ENCODE results near the gene RPS6KA3. TPM values are rescaled to one million over a fixed set of nuclear protein-coding genes. Genes with fewer than 3 reads are reported as not detected.

Gene RPS6KA3
- total RNA-seq, 1 donor from 2014 or later: 9.0 TPM

DNA sequence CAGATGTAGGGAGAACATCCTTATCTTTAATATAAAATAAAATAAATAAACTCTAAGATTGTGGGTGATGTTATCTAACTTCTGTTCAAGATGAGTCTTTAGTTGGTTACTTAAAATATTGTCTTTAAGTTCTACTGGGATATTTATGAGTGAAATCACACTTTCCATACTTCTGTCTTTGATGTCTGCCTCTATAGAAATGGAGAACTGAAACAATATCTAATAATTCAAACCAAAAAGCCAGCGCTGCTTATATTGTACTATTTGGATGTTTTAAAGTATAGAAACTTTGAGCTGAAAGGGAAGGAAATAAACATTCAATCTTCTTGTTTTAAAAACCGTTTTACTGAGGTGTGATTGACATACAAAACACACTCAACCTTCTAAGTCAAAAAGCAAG, 44.8 kb upstream of the RPS6KA3 start:
- Mint-ChIP-seq H3K36me3 (ENCODE audit: unreplicated experiment) (no peaks in the 10 kb centered on the region), H3K9me3 (ENCODE audit: unreplicated experiment) (no peaks in the 10 kb centered on the region), H3K27ac (ENCODE audit: unreplicated experiment) (no peak overlapping the region), H3K4me3 (ENCODE audit: unreplicated experiment) (no peak overlapping the region), H3K27me3 (ENCODE audit: unreplicated experiment) (no peaks in the 10 kb centered on the region), H3K4me1 (ENCODE audit: low read depth, unreplicated experiment) (peaks cover 2% of the 10 kb centered on the region)
- TF ChIP-seq, protein P1, sequence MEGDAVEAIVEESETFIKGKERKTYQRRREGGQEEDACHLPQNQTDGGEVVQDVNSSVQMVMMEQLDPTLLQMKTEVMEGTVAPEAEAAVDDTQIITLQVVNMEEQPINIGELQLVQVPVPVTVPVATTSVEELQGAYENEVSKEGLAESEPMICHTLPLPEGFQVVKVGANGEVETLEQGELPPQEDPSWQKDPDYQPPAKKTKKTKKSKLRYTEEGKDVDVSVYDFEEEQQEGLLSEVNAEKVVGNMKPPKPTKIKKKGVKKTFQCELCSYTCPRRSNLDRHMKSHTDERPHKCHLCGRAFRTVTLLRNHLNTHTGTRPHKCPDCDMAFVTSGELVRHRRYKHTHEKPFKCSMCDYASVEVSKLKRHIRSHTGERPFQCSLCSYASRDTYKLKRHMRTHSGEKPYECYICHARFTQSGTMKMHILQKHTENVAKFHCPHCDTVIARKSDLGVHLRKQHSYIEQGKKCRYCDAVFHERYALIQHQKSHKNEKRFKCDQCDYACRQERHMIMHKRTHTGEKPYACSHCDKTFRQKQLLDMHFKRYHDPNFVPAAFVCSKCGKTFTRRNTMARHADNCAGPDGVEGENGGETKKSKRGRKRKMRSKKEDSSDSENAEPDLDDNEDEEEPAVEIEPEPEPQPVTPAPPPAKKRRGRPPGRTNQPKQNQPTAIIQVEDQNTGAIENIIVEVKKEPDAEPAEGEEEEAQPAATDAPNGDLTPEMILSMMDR (IDR thresholded peaks at IDR 0.05; ENCODE audit: partially characterized antibody, unreplicated experiment): no peak
- no peak for DNase-seq

DNA sequence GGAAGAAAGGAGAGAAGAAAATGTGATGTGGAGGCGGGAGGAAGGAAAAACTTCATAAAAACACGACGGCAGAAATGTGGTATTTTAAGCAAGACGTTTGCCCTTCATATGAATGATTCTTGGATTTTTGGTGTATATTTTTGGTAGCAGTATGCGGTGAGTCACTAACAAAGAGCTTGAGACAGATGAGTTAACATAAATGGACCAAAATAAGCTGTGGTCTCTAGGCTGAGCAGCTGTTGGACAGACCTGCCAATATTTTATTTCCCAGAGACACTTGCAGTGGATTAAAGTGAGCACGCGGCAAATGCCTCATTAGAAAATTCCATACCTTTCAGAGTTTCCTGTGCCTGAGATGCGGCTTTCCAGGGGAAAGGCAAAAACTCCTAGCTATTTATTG, 43.1 kb upstream of the RPS6KA3 start:
- H3K36me3 Mint-ChIP-seq (ENCODE audit: unreplicated experiment): no peaks in the 10 kb centered on the region
- no peaks in the 10 kb centered on the region for H3K27me3 Mint-ChIP-seq (ENCODE audit: unreplicated experiment)
- H3K4me3 Mint-ChIP-seq (ENCODE audit: unreplicated experiment): no peak overlapping the region
- DNase-seq: no peak
- no peak overlapping the region for H3K27ac Mint-ChIP-seq (ENCODE audit: unreplicated experiment)
- TF ChIP-seq, protein P1 (IDR thresholded peaks at IDR 0.05; ENCODE audit: partially characterized antibody, unreplicated experiment): no peak
- no peaks in the 10 kb centered on the region for H3K4me1 Mint-ChIP-seq (ENCODE audit: low read depth, unreplicated experiment)
- H3K9me3 Mint-ChIP-seq (ENCODE audit: unreplicated experiment): no peaks in the 10 kb centered on the region

DNA sequence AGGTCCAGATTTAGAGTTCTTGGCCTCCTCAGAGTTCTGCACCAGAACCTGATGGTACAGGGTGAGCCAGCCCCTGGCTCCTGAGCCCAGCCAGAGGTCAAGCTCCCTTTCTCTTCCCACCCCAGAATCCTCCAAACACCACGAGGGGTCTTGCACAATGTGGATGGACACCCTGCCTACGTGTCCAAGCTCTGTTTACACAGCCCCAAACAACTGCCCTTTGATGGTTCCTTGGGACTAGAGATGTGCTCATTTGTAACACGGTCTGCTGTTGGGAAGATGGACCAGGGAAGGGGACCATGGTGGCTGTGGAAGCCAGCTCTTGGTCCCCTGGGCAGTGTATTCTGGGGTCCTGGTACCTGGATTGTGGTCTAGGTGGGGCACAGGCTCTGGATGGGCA, 40.0 kb upstream of the RPS6KA3 start:
- Mint-ChIP-seq H3K27me3 (ENCODE audit: unreplicated experiment) (no peaks in the 10 kb centered on the region), H3K36me3 (ENCODE audit: unreplicated experiment) (no peaks in the 10 kb centered on the region), H3K4me3 (ENCODE audit: unreplicated experiment) (no peak overlapping the region), H3K27ac (ENCODE audit: unreplicated experiment) (no peak overlapping the region), H3K4me1 (ENCODE audit: low read depth, unreplicated experiment) (no peaks in the 10 kb centered on the region), H3K9me3 (ENCODE audit: unreplicated experiment) (no peaks in the 10 kb centered on the region)
- DNase-seq: no peak
- TF ChIP-seq, protein P1 (IDR thresholded peaks at IDR 0.05; ENCODE audit: partially characterized antibody, unreplicated experiment): no peak

DNA sequence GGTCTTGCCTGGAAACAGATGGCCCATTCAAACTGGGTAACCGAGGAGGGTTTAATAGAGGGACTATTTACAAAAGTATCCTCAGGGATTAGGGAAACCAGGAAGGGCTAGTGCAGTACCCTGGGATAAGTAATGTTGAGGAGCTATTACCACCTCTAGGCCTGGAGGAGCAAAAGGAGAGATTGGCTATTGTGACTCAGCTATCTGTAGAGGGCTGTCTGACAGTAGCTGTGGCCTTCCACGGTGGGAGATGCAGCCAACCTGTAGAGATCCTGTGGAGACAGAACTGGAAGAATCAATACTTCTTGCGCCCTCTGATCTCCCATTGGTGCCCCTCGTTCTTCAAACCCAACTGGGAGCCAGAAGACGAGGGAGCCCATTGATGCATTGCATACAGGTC, 34.1 kb upstream of the RPS6KA3 start:
- Mint-ChIP-seq H3K4me1 (ENCODE audit: low read depth, unreplicated experiment) (no peaks in the 10 kb centered on the region), H3K27ac (ENCODE audit: unreplicated experiment) (no peak overlapping the region), H3K9me3 (ENCODE audit: unreplicated experiment) (no peaks in the 10 kb centered on the region), H3K4me3 (ENCODE audit: unreplicated experiment) (no peak overlapping the region), H3K27me3 (ENCODE audit: unreplicated experiment) (no peaks in the 10 kb centered on the region), H3K36me3 (ENCODE audit: unreplicated experiment) (no peaks in the 10 kb centered on the region)
- TF ChIP-seq, protein P1 (IDR thresholded peaks at IDR 0.05; ENCODE audit: partially characterized antibody, unreplicated experiment): no peak
- no peak for DNase-seq

DNA sequence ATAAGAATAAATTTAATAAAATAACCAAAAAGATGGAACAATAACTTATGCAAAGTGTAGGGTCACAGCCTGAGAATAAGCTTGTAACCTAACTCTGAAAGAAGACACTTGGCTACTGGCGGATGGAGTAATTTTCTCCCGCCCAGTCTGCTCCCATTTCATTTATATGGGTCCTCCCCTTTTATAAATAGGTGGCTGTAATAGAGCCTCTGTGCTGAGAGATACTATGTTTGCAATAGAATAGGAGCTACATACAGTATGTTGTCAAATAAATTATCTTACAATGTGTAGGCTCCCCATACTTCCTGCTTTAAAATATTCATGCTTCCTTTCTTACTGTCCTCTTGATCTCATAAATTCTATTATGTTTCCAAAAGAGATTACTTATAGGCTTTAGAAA, 28.2 kb upstream of the RPS6KA3 start:
- no peak for DNase-seq
- no peaks in the 10 kb centered on the region for H3K4me1 Mint-ChIP-seq (ENCODE audit: low read depth, unreplicated experiment)
- H3K9me3 Mint-ChIP-seq (ENCODE audit: unreplicated experiment): no peaks in the 10 kb centered on the region
- TF ChIP-seq, protein P1 (IDR thresholded peaks at IDR 0.05; ENCODE audit: partially characterized antibody, unreplicated experiment): no peak
- H3K4me3 Mint-ChIP-seq (ENCODE audit: unreplicated experiment): no peak overlapping the region
- H3K27ac Mint-ChIP-seq (ENCODE audit: unreplicated experiment): no peak overlapping the region
- no peaks in the 10 kb centered on the region for H3K27me3 Mint-ChIP-seq (ENCODE audit: unreplicated experiment)
- H3K36me3 Mint-ChIP-seq (ENCODE audit: unreplicated experiment): no peaks in the 10 kb centered on the region

Data from glutamatergic neuron (in vitro differentiated cells).